ENCODE data around the gene IQCH. TPM values are rescaled to one million over a fixed set of nuclear protein-coding genes. Genes with fewer than 3 reads are reported as not detected.

IQCH gene
- total RNA-seq, 2 donors from 2014 or later, result 5.8 to 9.5 TPM

GRCh38 chr15:67479781-67480505, 225.4 kb downstream of the IQCH start:
- H3K4me1 ChIP-seq (replicated peaks), result no peaks in the 10 kb centered on the region
- no peak for DNase-seq (ENCODE audit: low spot score)
- H3K4me3 ChIP-seq, result no peak overlapping the region
- TF ChIP-seq POLR2A (IDR thresholded peaks at IDR 0.05) (no peak), POLR2AphosphoS5 (IDR thresholded peaks at IDR 0.05) (no peak)
- TF ChIP-seq, protein P1, sequence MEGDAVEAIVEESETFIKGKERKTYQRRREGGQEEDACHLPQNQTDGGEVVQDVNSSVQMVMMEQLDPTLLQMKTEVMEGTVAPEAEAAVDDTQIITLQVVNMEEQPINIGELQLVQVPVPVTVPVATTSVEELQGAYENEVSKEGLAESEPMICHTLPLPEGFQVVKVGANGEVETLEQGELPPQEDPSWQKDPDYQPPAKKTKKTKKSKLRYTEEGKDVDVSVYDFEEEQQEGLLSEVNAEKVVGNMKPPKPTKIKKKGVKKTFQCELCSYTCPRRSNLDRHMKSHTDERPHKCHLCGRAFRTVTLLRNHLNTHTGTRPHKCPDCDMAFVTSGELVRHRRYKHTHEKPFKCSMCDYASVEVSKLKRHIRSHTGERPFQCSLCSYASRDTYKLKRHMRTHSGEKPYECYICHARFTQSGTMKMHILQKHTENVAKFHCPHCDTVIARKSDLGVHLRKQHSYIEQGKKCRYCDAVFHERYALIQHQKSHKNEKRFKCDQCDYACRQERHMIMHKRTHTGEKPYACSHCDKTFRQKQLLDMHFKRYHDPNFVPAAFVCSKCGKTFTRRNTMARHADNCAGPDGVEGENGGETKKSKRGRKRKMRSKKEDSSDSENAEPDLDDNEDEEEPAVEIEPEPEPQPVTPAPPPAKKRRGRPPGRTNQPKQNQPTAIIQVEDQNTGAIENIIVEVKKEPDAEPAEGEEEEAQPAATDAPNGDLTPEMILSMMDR (IDR thresholded peaks at IDR 0.05), result no peak
- no peak overlapping the region for H3K27ac ChIP-seq
- intact Hi-C loops (cut with DNase I), result no loop called here
- H3K27me3 ChIP-seq (replicated peaks; ENCODE audit: insufficient read depth), result no peaks in the 10 kb centered on the region
- 86% methylated on average over 5 of the region's 5 CpGs for WGBS
- no peaks in the 10 kb centered on the region for H3K36me3 ChIP-seq
- H3K9me3 ChIP-seq, result no peaks in the 10 kb centered on the region

- DNase-seq (ENCODE audit: low spot score), result no peak
- TF ChIP-seq, protein P1 (IDR thresholded peaks at IDR 0.05), result no peak
- no peak for TF ChIP-seq POLR2AphosphoS5 (IDR thresholded peaks at IDR 0.05)
- no peak for TF ChIP-seq POLR2A (IDR thresholded peaks at IDR 0.05)
These were observed 226.2 kb downstream of the IQCH start for GRCh38 chr15:67480741-67481140.

GRCh38 chr15:67481680-67482079, 227.1 kb downstream of the IQCH start:
- no peaks in the 10 kb centered on the region for H3K9me3 ChIP-seq
- no peak for DNase-seq (ENCODE audit: low spot score)
- no peak overlapping the region for H3K27ac ChIP-seq
- 93% methylated on average over 2 of the region's 2 CpGs for WGBS
- TF ChIP-seq, protein P1 (IDR thresholded peaks at IDR 0.05), result no peak
- TF ChIP-seq POLR2AphosphoS5 (IDR thresholded peaks at IDR 0.05) (no peak), POLR2A (IDR thresholded peaks at IDR 0.05) (no peak)
- intact Hi-C loops (cut with DNase I), result no loop called here
- H3K4me1 ChIP-seq (replicated peaks), result no peaks in the 10 kb centered on the region
- no peak overlapping the region for H3K4me3 ChIP-seq
- no peaks in the 10 kb centered on the region for H3K27me3 ChIP-seq (replicated peaks; ENCODE audit: insufficient read depth)
- H3K36me3 ChIP-seq, result no peaks in the 10 kb centered on the region

More at GRCh38 chr15:67480741-67481140, 226.2 kb downstream of the IQCH start:
- no peaks in the 10 kb centered on the region for H3K4me1 ChIP-seq (replicated peaks)
- intact Hi-C loops (cut with DNase I), result no loop called here
- no peak overlapping the region for H3K4me3 ChIP-seq
- whole genome bisulfite sequencing, result 22% methylated on average over 1 of the region's 1 CpG
- H3K27me3 ChIP-seq (replicated peaks; ENCODE audit: insufficient read depth), result no peaks in the 10 kb centered on the region
- H3K27ac ChIP-seq, result no peak overlapping the region
- H3K36me3 ChIP-seq, result no peaks in the 10 kb centered on the region
- no peaks in the 10 kb centered on the region for H3K9me3 ChIP-seq

- 100% methylated on average over 1 of the region's 1 CpG for WGBS
- H3K27ac ChIP-seq, result no peak overlapping the region
- H3K9me3 ChIP-seq, result no peaks in the 10 kb centered on the region
- no peak for DNase-seq (ENCODE audit: low spot score)
- intact Hi-C loops (cut with DNase I), result no loop called here
- H3K4me1 ChIP-seq (replicated peaks), result no peaks in the 10 kb centered on the region
- no peaks in the 10 kb centered on the region for H3K27me3 ChIP-seq (replicated peaks; ENCODE audit: insufficient read depth)
- no peak overlapping the region for H3K4me3 ChIP-seq
- H3K36me3 ChIP-seq, result no peaks in the 10 kb centered on the region
- TF ChIP-seq, protein P1 (IDR thresholded peaks at IDR 0.05), result no peak
- no peak for TF ChIP-seq POLR2AphosphoS5 (IDR thresholded peaks at IDR 0.05)
- TF ChIP-seq POLR2A (IDR thresholded peaks at IDR 0.05), result no peak
These were observed 241.0 kb downstream of the IQCH start for GRCh38 chr15:67495585-67495984.
